Endothelial cell of umbilical vein (primary cell): Measurements from ENCODE around the gene RIBC1.
"Not testable (repeated sequence)": the region's sequence is repeated elsewhere in the genome, so short reads cannot be mapped to it uniquely, and the experiment has no call there.

Experiments
- CTCF ChIP-seq, 2 donors: IDR thresholded peaks; 1 replicate in 1 of 2; 2 replicates in 1 of 2; pipeline ENCODE4 v1.5.1; 2011; ENCODE audit warnings: low read length in 2 of 2, mild to moderate bottlenecking in 2 of 2, moderate library complexity in 2 of 2, control low read depth in 1 of 2, inconsistent platforms in 1 of 2, low read depth in 1 of 2; ENCODE audit not compliant: insufficient read depth in 1 of 2; ENCODE audit errors: extremely low read depth in 1 of 2
- EZH2 ChIP-seq: IDR thresholded peaks from 2 replicates; pipeline ENCODE4 v1.6.1; 2012; ENCODE audit warnings: borderline replicate concordance, low read depth, mild to moderate bottlenecking, moderate library complexity, low read length, inconsistent platforms; ENCODE audit not compliant: severe bottlenecking
- FOS ChIP-seq: IDR thresholded peaks from 2 replicates; pipeline ENCODE4 v1.6.1; 2011; ENCODE audit warnings: mild to moderate bottlenecking, low read length, moderate library complexity, borderline replicate concordance; ENCODE audit not compliant: insufficient read depth
- GATA2 ChIP-seq: IDR thresholded peaks from 2 replicates; pipeline ENCODE4 v1.7.0; 2011; ENCODE audit warnings: low read depth, mild to moderate bottlenecking, moderate library complexity, mixed read lengths, low read length; ENCODE audit not compliant: insufficient read length, insufficient read depth
- JUN ChIP-seq: IDR thresholded peaks from 2 replicates; pipeline ENCODE4 v1.6.1; 2011; ENCODE audit warnings: borderline replicate concordance, low read depth; ENCODE audit not compliant: insufficient read length, insufficient read depth
- MAX ChIP-seq: IDR thresholded peaks from 2 replicates; pipeline ENCODE4 v1.6.1; 2011; ENCODE audit not compliant: insufficient read depth, insufficient read length
- MYC ChIP-seq: IDR thresholded peaks from one replicate; pipeline ENCODE4 v1.6.1; 2011; ENCODE audit warnings: mild to moderate bottlenecking, low read depth, low read length
- POLR2A ChIP-seq: IDR thresholded peaks from 2 replicates; pipeline ENCODE4 v1.6.1; 2012; ENCODE audit warnings: low read depth, mild to moderate bottlenecking, control low read depth, low read length
- POLR2AphosphoS5 ChIP-seq: IDR thresholded peaks from 2 replicates; pipeline ENCODE4 v1.6.1; 2012; ENCODE audit warnings: low read depth, mild to moderate bottlenecking, control low read depth, low read length, moderate library complexity; ENCODE audit not compliant: insufficient read depth

GRCh38 chrX:53468659-53469058 is 46.0 kb downstream of the RIBC1 start:
- not testable (repeated sequence) for TF ChIP-seq CTCF (IDR thresholded peaks at IDR 0.05; ENCODE audit: extremely low read depth in 1 of 2, insufficient read depth in 1 of 2, low read depth in 1 of 2, low read length in 2 of 2); EZH2; POLR2A; GATA2; POLR2AphosphoS5; MAX; JUN; MYC; FOS
